GM18505 (cell line): ENCODE results near the gene RGS16.

Source experiments
- ATAC-seq: cut with Tn5 transposase; IDR thresholded peaks from one replicate; pipeline ENCODE4 v1.9.1; 2021; ENCODE audit not compliant: unreplicated experiment
- POLR2A ChIP-seq: IDR thresholded peaks from 4 replicates; pipeline ENCODE4 v1.6.1; 2011; ENCODE audit warnings: borderline replicate concordance; ENCODE audit not compliant: insufficient read depth, insufficient read length; ENCODE audit errors: extremely low read depth

Gene RGS16

GRCh38 chr1:182589931-182590330 is 14.3 kb downstream of the RGS16 start:
- no peak for TF ChIP-seq POLR2A
- ATAC-seq = no peak

GRCh38 chr1:182589520-182589919 is 14.7 kb downstream of the RGS16 start:
- no peak for ATAC-seq
- TF ChIP-seq POLR2A = no peak

- peak; percentile 70 for ATAC-seq
- TF ChIP-seq POLR2A = peak; percentile 66
Observed at GRCh38 chr1:182588500-182589396, 15.4 kb downstream of the RGS16 start, which contains the start of gene RNASEL. Gene RNASEL (minus strand): TSS chr1:182589256. CDS start chr1:182586806, 2,450 bp downstream.

GRCh38 chr1:182587666-182588499 is 16.3 kb downstream of the RGS16 start:
- no peak for TF ChIP-seq POLR2A
- ATAC-seq = no peak

GRCh38 chr1:182587093-182587492 is 17.1 kb downstream of the RGS16 start:
- TF ChIP-seq POLR2A = no peak
- no peak for ATAC-seq

GRCh38 chr1:182586380-182586779 is 17.8 kb downstream of the RGS16 start:
- TF ChIP-seq POLR2A = no peak
- no peak for ATAC-seq

- TF ChIP-seq POLR2A = no peak
- ATAC-seq = no peak
Observed at GRCh38 chr1:182584746-182585145, 19.4 kb downstream of the RGS16 start.

GRCh38 chr1:182580736-182581135 is 23.5 kb downstream of the RGS16 start:
- TF ChIP-seq POLR2A = no peak
- ATAC-seq = no peak

GRCh38 chr1:182575540-182576149 is 28.5 kb downstream of the RGS16 start:
- no peak for TF ChIP-seq POLR2A
- no peak for ATAC-seq

GRCh38 chr1:182574156-182574555 is 30.0 kb downstream of the RGS16 start:
- ATAC-seq = no peak
- TF ChIP-seq POLR2A = no peak

GRCh38 chr1:182570611-182570970 is 33.6 kb downstream of the RGS16 start:
- no peak for TF ChIP-seq POLR2A
- no peak for ATAC-seq

GRCh38 chr1:182569939-182570610 is 34.1 kb downstream of the RGS16 start:
- no peak for ATAC-seq
- TF ChIP-seq POLR2A = no peak
